ENCODE measurements around the gene JAG1. TPM values are rescaled to one million over a fixed set of nuclear protein-coding genes. Genes with fewer than 3 reads are reported as not detected.

JAG1 gene
- total RNA-seq, 1 donor from 2014 or later: 20.5 TPM

- no peak overlapping the region for H3K4me3 ChIP-seq
- peaks cover 9% of the 10 kb centered on the region for H3K9me3 ChIP-seq (replicated peaks)
- no peak overlapping the region for H3K27ac ChIP-seq (replicated peaks)
- TF ChIP-seq CTCF (IDR thresholded peaks at IDR 0.05; ENCODE audit: borderline replicate concordance): no peak
- intact Hi-C loops (cut with micrococcal nuclease): loop anchor here (10.0 kb wide), 1 partner anchor 591 kb away; no protein-coding TSS in a partner anchor
- H3K27me3 ChIP-seq (ENCODE audit: low read depth): no peaks in the 10 kb centered on the region
- no peak for DNase-seq
- H3K36me3 ChIP-seq: no peaks in the 10 kb centered on the region
- H3K4me1 ChIP-seq: no peaks in the 10 kb centered on the region
Measured at GRCh38 chr20:10683537-10683936, 9.7 kb upstream of the JAG1 start.

DNA sequence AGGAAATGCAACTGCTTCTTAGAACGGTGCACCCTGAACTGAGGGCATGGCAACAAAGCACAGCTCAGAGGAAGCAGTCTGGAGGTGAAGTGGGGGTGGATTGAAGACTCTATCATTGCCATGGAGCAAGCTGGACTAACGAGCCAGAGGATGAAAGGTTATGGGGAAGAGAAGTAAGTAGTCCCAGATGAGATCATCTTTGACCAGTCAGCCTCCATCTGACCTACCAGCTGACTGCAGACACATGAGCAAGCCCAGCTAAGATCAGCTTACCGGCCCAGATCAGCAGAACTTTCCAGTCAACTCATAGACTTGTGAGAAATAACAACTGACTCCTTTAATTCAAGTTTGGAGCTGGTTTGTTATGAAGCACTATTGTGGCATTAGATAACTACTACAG is 9.1 kb upstream of the JAG1 start:
- no peak for TF ChIP-seq CTCF (IDR thresholded peaks at IDR 0.05; ENCODE audit: borderline replicate concordance)
- no peak overlapping the region for H3K4me3 ChIP-seq
- no peaks in the 10 kb centered on the region for H3K27me3 ChIP-seq (ENCODE audit: low read depth)
- H3K9me3 ChIP-seq (replicated peaks): peaks cover 9% of the 10 kb centered on the region
- no peaks in the 10 kb centered on the region for H3K4me1 ChIP-seq
- H3K27ac ChIP-seq (replicated peaks): no peak overlapping the region
- DNase-seq: no peak
- H3K36me3 ChIP-seq: no peaks in the 10 kb centered on the region
- intact Hi-C loops (cut with micrococcal nuclease): loop anchor here (10.0 kb wide), 1 partner anchor 592 kb away; no protein-coding TSS in a partner anchor

DNA sequence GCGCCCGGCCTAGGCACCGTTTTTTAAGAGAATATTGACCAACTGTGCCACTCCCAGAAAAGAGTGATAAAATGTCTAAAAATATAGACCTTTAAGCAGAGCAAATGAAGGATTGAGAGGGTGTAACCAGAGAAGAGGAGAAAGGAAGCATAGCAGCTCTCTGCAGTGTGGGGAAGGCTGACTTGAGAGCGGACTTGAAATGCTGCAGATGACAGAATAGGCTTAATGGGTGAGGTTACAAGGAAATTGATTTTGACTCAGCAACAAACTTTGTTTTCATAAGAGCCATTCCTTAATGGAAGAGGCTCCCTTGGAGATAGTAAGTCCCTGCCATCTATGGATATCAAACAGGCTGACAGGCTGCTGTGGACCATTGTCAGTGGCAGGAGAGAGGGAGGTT is 7.7 kb upstream of the JAG1 start:
- no peaks in the 10 kb centered on the region for H3K27me3 ChIP-seq (ENCODE audit: low read depth)
- intact Hi-C loops (cut with micrococcal nuclease): loop anchor here (10.0 kb wide), 1 partner anchor 593 kb away; no protein-coding TSS in a partner anchor
- TF ChIP-seq CTCF (IDR thresholded peaks at IDR 0.05; ENCODE audit: borderline replicate concordance): no peak

DNA sequence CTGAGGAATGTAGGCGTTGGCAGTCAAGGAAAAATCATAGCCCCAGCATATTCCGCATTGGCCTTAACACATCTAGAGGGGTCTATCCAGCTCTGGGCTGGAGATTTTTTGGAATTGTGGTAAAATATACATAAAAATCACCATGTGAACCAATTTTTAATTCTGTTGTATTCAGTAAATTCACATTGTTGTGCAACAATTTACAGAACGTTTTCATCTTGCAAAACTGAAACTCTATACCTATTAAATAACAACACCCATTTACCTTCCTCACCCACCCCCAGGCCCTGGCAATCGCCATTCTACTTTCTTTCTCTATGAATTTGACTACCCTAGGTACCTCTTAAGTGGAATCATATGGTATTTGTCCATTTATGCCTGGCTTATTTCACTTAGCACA is 6.8 kb upstream of the JAG1 start:
- Histone ChIP-seq H3K9me3 (replicated peaks) (peaks cover 9% of the 10 kb centered on the region), H3K4me3 (no peak overlapping the region), H3K27ac (replicated peaks) (no peak overlapping the region), H3K4me1 (peaks cover under 1% of the 10 kb centered on the region), H3K27me3 (ENCODE audit: low read depth) (no peaks in the 10 kb centered on the region), H3K36me3 (no peaks in the 10 kb centered on the region)
- no peak for DNase-seq
- no peak for TF ChIP-seq CTCF (IDR thresholded peaks at IDR 0.05; ENCODE audit: borderline replicate concordance)
- intact Hi-C loops (cut with micrococcal nuclease): loop anchor here (10.0 kb wide), 1 partner anchor 594 kb away; no protein-coding TSS in a partner anchor

More for the DNA sequence above, 7.7 kb upstream of the JAG1 start:
- Histone ChIP-seq H3K4me3 (no peak overlapping the region), H3K4me1 (no peaks in the 10 kb centered on the region), H3K27ac (replicated peaks) (no peak overlapping the region), H3K36me3 (no peaks in the 10 kb centered on the region), H3K9me3 (replicated peaks) (peaks cover 9% of the 10 kb centered on the region)
- DNase-seq: no peak

DNA sequence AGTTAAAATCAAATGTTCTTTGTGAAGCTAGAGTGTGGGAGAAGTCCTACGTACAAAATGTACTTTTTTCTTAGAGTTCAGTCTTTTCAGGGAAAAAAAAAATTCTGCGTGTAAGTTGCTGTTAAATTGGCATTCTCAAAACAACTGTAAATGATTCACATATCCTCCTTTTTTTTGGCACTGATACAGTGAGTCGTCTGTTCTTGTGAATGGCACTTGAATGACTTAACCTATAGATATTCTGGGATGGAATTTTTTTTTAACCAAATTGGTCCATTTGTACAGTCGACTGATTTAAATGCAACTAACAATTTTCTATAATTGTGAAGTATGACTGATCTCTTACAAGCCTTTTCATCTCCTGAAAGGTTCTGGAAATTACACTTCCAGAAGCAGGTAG is 5.5 kb upstream of the JAG1 start:
- no peak for TF ChIP-seq CTCF (IDR thresholded peaks at IDR 0.05; ENCODE audit: borderline replicate concordance)
- intact Hi-C loops (cut with micrococcal nuclease): no loop called here
- H3K4me3 ChIP-seq: no peak overlapping the region

More for the DNA sequence above, 5.5 kb upstream of the JAG1 start:
- Histone ChIP-seq H3K36me3 (no peaks in the 10 kb centered on the region), H3K27me3 (ENCODE audit: low read depth) (no peaks in the 10 kb centered on the region), H3K4me1 (peaks cover 13% of the 10 kb centered on the region), H3K9me3 (replicated peaks) (peaks cover 9% of the 10 kb centered on the region), H3K27ac (replicated peaks) (no peak overlapping the region)
- no peak for DNase-seq
